NB4 (cell line): ENCODE measurements around the gene ATRAID.

Experiments used
- CTCF ChIP-seq: IDR thresholded peaks from one replicate; pipeline ENCODE4 v1.5.1; 2012; ENCODE audit warnings: low read depth, low read length
- MAX ChIP-seq: IDR thresholded peaks from 2 replicates; pipeline ENCODE4 v1.6.1; 2011; ENCODE audit warnings: low read depth, low read length
- POLR2A ChIP-seq: IDR thresholded peaks from 2 replicates; pipeline ENCODE4 v1.6.1; 2011; ENCODE audit warnings: mild to moderate bottlenecking; ENCODE audit not compliant: insufficient read length; ENCODE audit errors: extremely low read depth

GRCh38 chr2:27198627-27199026 is 13.2 kb upstream of the ATRAID start:
- no peak for TF ChIP-seq CTCF
- no peak for TF ChIP-seq MAX
- TF ChIP-seq POLR2A: no peak
